Prostate gland (tissue), 2 donors: ENCODE results near the gene FMN1.

Source experiments
- POLR2A ChIP-seq: fragments of 450-650 bp; IDR thresholded peaks from one replicate; pipeline ENCODE4 v1.6.1; 2016; ENCODE audit warnings: antibody characterized with exemption, mild to moderate bottlenecking
- POLR2AphosphoS5 ChIP-seq: sonication (generic); formaldehyde crosslinking; IDR thresholded peaks from one replicate; pipeline ENCODE4 v1.6.1; 2017; ENCODE audit warnings: antibody characterized with exemption
- TF ChIP-seq, protein P1 (sequence below), 4 experiments: fragments of 200-600 bp in 2 of 4; fragments of 450-650 bp in 2 of 4; sonication (generic) in 2 of 4; IDR thresholded peaks; 1 replicate in 3 of 4; 2 replicates in 1 of 4; pipeline ENCODE4 v1.5.1; 2016 to 2019; ENCODE audit warnings: antibody characterized with exemption in 4 of 4, mild to moderate bottlenecking in 2 of 4, moderate library complexity in 2 of 4

DNA sequence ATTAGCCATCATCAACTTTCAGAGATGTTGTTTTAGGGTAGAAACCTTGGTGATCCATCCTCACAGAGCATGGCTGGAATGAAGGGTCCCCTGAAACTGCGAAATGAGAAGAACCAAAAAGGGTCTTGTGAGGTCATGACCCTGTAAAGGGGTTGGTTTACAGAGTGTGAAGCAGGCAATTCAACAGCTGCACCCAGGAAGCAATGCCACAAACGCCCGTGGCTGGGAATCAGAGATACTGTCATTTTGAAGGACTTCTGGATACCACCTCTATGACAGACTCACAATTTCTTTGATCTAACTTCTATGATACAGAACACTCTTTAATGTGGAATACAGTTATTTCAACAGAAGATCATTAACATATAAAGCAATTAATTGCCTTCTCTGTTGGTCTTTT is 397.7 kb downstream of the FMN1 start:
- TF ChIP-seq, protein P1, sequence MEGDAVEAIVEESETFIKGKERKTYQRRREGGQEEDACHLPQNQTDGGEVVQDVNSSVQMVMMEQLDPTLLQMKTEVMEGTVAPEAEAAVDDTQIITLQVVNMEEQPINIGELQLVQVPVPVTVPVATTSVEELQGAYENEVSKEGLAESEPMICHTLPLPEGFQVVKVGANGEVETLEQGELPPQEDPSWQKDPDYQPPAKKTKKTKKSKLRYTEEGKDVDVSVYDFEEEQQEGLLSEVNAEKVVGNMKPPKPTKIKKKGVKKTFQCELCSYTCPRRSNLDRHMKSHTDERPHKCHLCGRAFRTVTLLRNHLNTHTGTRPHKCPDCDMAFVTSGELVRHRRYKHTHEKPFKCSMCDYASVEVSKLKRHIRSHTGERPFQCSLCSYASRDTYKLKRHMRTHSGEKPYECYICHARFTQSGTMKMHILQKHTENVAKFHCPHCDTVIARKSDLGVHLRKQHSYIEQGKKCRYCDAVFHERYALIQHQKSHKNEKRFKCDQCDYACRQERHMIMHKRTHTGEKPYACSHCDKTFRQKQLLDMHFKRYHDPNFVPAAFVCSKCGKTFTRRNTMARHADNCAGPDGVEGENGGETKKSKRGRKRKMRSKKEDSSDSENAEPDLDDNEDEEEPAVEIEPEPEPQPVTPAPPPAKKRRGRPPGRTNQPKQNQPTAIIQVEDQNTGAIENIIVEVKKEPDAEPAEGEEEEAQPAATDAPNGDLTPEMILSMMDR (IDR thresholded peaks at IDR 0.05), result no peak
- TF ChIP-seq POLR2A (no peak), POLR2AphosphoS5 (no peak)
